GM23338 (cell line): ENCODE measurements around the gene JRKL.

Experiments used
- CREB1 ChIP-seq: fragments of 250-450 bp; sonication (Bioruptor Pico); IDR thresholded peaks from 2 replicates; pipeline ENCODE4 v1.5.0; 2020; ENCODE audit warnings: low read depth, mild to moderate bottlenecking, moderate library complexity
- CTCF ChIP-seq, 2 experiments: fragments of 200-600 bp in 1 of 2; sonication (generic) in 1 of 2; conservative IDR thresholded peaks; 2 replicates each; pipeline versions ENCODE4 v1.5.1 to v1.6.1; 2016 to 2017; ENCODE audit warnings: antibody characterized with exemption in 2 of 2, low read depth in 2 of 2, mild to moderate bottlenecking in 2 of 2, moderate library complexity in 1 of 2
- ETS1 ChIP-seq: IDR thresholded peaks from 2 replicates; pipeline ENCODE4 v1.6.1; 2016; ENCODE audit warnings: antibody characterized with exemption
- EZH2 ChIP-seq: fragments of 200-600 bp; sonication (generic); IDR thresholded peaks from one replicate; pipeline ENCODE4 v1.8.0; 2017; ENCODE audit warnings: antibody characterized with exemption, mild to moderate bottlenecking, low read depth; ENCODE audit not compliant: unreplicated experiment
- EZH2phosphoT487 ChIP-seq: fragments of 200-600 bp; sonication (generic); IDR thresholded peaks from one replicate; pipeline ENCODE4 v1.8.1; 2018; ENCODE audit warnings: antibody characterized with exemption; ENCODE audit not compliant: unreplicated experiment
- JUNB ChIP-seq: IDR thresholded peaks from one replicate; pipeline ENCODE4 v1.6.1; 2016; ENCODE audit warnings: antibody characterized with exemption; ENCODE audit not compliant: unreplicated experiment
- NANOG ChIP-seq: IDR thresholded peaks from 2 replicates; pipeline ENCODE4 v1.6.1; 2016; ENCODE audit warnings: antibody characterized with exemption, borderline replicate concordance
- POLR2AphosphoS5 ChIP-seq: IDR thresholded peaks from 2 replicates; pipeline ENCODE4 v1.6.1; 2016; ENCODE audit warnings: antibody characterized with exemption, low read depth
- REST ChIP-seq: IDR thresholded peaks from one replicate; pipeline ENCODE4 v1.6.1; 2018; ENCODE audit warnings: antibody characterized with exemption; ENCODE audit not compliant: unreplicated experiment
- STAT1 ChIP-seq: IDR thresholded peaks from one replicate; pipeline ENCODE4 v1.6.1; 2016; ENCODE audit warnings: antibody characterized with exemption; ENCODE audit not compliant: unreplicated experiment
- ZNF114 ChIP-seq: fragments of 250-450 bp; sonication (Bioruptor Pico); IDR thresholded peaks from 2 replicates; pipeline ENCODE4 v1.5.0; 2020; ENCODE audit warnings: mild to moderate bottlenecking, moderate library complexity
- ZNF331 ChIP-seq: fragments of 250-450 bp; sonication (Bioruptor Pico); IDR thresholded peaks from 2 replicates; pipeline ENCODE4 v1.5.0; 2020; ENCODE audit warnings: low read depth, mild to moderate bottlenecking, moderate library complexity

GRCh38 chr11:96385187-96385586 lies 4.6 kb upstream of the JRKL start:
- TF ChIP-seq CTCF (conservative IDR thresholded peaks at IDR 0.05; ENCODE audit: low read depth in 2 of 2) (no peak), EZH2 (no peak), JUNB (no peak), NANOG (no peak), CREB1 (CRISPR knock-in tag) (no peak), REST (no peak), POLR2AphosphoS5 (no peak), EZH2phosphoT487 (no peak), ZNF331 (CRISPR knock-in tag) (no peak), ETS1 (no peak), STAT1 (no peak), ZNF114 (CRISPR knock-in tag) (no peak)
